Fibroblast of skin of right quadriceps (primary cell): Measurements from ENCODE around the gene TAF11L2.
"Not testable (repeated sequence)": the region's sequence is repeated elsewhere in the genome, so short reads cannot be mapped to it uniquely, and the experiment has no call there.

ENCODE experiments used
- DNase-seq: peaks from one replicate; pipeline ENCODE4 v3.0.0-alpha.2; 2013

The TAF11L2 gene

GRCh38 chr5:17497931-17498330 is at the start of gene TAF11L2:
Gene TAF11L2 (plus strand): TSS chr5:17498231.
- DNase-seq = not testable (repeated sequence)

GRCh38 chr5:17448877-17449276 is 49.2 kb upstream of the TAF11L2 start:
- no peak for DNase-seq

DNA sequence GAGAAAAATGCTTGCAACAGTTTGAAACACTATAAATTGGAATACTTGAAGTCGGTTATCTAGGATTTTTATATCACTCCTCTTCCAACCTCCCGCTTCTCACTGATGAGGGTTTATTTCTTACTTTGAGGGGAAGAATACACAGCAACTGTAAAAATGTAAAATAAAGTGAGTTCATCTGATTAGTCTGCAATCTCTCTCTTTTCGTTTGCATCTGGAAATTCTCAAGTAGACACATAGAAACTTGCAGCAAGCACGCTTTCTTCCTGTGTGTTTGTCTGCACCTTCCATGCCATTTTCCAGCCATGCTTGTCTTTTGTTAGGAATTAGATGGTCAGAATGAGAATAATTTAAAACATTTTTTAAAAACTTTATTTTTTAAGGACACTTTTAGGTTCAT is 45.1 kb upstream of the TAF11L2 start:
- DNase-seq = no peak

GRCh38 chr5:17455942-17456341 is 42.1 kb upstream of the TAF11L2 start:
- DNase-seq = no peak

GRCh38 chr5:17461793-17462192 is 36.2 kb upstream of the TAF11L2 start:
- DNase-seq = no peak

- DNase-seq = no peak
Measured at GRCh38 chr5:17463653-17464052, 34.4 kb upstream of the TAF11L2 start.

DNA sequence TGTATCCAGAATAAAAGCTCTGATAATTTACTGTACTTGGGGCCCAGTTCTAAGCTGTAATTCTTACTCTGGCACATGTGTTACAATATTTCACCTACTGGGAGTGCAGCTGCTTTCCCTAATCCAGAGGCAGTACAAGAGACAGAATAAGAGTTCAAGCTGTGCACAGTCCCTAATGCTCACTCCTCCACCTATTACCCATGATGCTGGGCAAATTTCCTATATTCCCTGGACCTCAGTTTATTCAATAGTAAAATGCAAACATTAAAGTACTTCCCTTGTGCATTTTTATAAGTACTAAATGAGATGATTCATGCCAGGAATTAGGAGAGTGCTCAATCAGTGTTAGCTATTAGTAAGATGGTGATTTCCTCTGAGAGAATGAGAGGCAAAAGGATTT is 28.0 kb upstream of the TAF11L2 start:
- DNase-seq = no peak

DNA sequence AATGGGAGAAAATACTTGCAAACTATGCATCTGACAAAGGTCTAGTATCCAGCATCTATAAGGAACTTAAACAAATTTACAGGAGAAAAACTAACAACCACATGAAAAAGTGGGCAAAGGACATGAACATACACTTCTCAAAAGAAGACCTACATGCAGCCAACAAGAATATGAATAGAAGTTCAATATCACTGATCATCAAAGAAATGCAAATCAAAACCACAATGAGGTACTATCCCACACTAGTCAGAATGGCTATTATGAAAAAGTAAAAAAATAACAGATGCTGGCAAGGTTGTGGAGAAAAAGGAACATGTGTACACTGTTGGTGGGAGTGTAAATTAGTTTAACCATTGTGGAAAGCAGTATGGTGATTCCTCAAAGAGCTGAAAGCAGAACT is 23.0 kb upstream of the TAF11L2 start:
- DNase-seq = not testable (repeated sequence)

- DNase-seq = no peak
Measured at GRCh38 chr5:17477043-17477442, 21.0 kb upstream of the TAF11L2 start.

- no peak for DNase-seq
Measured at GRCh38 chr5:17477573-17478265, 20.3 kb upstream of the TAF11L2 start.

DNA sequence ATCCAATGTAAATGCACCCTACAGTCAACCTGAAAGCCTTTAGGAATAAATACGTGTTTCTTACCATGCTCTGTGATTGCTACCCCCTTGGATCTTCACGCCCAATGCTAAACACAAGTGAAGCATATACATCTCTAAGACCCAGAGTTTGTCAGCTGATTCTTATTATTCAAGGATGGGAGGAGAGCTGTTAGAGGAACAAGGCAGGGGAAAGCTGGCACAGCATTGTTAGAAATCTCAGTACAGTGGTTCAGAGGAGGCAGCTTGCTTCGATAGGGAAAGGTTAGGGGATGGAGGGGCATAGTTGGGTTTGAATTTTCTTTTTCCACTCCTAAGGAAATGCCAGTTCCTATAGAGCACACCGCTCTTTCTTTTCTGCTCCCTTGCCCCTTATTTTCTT is 16.7 kb upstream of the TAF11L2 start:
- no peak for DNase-seq

DNA sequence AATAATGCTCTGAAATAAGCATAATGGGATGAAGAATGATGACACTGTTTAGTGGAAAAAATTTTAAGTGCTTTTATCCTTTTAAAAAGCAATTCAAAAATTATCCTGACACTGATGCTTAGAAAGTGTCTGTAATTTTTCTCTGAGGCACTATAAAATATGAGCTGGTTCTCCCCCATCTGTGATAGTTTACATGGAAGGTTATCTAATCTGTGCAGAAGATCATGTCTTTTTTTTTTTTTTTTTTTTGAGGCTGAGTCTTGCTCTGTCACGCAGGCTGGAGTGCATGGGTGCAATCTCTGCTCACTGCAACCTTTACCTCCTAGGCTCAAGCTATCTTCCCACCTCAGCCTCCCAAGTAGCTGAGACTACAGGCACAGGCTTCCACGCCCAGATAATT is 15.2 kb upstream of the TAF11L2 start:
- DNase-seq = no peak

- DNase-seq = not testable (repeated sequence)
Measured at GRCh38 chr5:17486464-17487173, 11.4 kb upstream of the TAF11L2 start.

DNA sequence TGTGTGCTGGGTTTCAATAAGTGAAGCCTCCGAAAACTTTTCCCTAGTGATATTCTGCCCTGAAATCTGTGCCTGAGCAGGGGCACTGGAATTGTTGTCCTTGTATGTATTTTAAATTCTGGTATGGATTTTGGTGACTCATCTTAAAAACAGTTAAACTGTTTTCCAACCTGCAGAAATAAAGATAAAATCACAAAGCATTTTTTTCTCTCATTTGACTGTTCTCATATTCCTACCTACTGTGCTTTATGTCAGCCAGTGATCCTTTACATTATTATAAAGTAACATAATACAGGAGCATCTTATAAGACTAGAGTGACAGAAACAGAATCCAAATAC is 10.9 kb upstream of the TAF11L2 start:
- no peak for DNase-seq

- not testable (repeated sequence) for DNase-seq
Measured at GRCh38 chr5:17491257-17491656, 6.8 kb upstream of the TAF11L2 start.

DNA sequence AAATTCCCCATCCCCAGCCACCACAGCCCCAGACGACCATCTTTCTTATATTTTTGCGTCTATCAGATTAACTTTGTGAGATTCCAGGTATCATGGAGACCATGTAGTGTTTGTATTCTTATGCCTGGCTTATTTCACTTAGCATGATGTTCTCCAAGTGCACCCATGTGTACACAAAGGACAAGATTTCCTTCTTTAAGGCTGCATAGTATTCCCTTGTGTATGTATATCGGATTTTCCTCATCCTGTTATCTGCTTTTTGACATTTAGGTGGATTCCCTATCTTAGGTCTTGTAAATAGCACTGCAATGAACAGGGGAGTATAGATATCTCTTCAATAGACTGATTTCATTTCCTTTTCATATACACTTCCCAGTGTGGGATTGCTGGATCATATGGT is 5.3 kb upstream of the TAF11L2 start:
- no peak for DNase-seq

DNA sequence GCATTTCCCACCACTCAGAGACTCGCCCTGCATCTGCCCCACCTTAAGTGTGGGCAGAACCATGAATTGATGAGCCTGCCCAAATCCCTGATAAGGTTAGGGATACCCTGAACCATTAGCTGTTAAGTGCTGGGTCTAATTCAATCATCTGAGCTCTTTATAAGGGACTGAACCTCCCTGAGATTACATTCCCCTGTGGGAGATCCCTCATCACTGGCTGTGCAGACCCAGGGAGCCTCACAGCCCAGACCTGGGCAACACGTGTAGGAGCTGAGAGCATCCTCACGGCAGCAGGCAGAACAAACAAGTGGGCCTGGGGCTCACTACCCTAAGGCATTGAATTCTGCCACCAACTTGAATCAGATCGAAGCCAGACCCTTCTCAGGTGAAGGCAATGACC is 585 bp upstream of the TAF11L2 start:
- DNase-seq = no peak

DNA sequence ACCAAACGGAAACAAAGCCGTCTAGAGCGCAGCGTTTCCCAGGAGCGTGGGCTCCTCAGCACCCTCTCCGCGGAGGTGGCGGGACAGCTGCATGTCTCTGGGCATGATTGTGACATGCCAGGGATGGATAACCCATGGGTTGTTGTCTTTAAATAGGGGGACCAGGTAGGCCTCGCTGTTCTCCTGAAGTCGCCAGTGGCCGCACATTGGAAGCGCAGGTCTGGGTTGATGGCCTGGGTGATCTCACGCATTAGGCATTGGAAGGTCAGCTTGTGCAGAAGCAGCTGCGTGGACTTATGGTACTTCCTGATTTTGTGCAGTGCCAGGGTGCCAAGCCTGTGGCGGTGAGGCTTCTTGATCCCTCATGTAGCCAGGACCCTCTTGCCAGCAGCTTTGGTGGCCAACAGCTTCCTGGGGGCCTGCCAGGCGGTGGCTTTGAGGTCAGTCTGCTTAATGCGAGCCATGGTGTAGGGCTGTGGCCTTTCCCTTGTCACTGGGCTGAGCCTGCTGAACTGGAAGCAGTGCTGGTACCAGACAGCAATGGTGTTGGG is 13.8 kb downstream of the TAF11L2 start:
- no peak for DNase-seq

DNA sequence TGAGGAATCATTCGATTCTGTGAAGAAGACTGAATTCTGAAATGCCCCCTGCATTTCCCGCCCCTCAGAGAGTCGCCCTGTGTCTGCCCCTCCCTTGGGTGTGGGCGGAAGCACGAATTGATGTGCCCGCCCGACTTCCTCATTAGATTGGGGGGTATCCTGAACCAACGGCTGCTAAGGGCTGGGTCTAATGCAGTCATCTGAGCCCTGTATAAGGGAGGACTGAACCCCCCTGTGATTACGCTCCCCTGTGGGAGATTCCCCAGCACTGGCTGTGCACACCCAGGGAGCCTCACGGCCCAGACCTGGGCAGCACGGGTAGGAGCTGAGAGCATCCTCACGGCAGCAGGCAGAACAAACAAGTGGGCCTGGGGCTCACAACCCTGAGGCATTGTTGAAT is 19.5 kb downstream of the TAF11L2 start:
- not testable (repeated sequence) for DNase-seq

DNA sequence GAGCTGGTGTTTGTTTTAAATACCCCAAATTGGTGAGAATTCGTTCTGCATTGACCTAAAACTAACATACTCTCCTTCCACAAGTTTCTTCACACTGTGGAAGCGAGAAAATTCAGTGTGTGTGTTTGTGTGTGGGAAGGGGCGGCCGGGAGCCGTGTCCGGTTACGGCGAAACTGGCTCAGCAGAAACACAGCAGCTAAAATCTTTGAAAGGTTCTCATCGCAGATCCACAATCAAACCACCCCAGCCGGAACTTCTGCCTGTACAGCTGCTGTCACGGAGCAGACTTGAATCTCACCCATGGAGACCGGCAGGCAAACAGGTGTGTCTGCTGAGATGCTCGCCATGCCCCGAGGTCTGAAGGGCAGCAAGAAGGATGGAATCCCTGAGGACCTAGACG is 20.0 kb downstream of the TAF11L2 start, which contains the start of gene TAF11L3:
TAF11L3 (plus strand) TSS at position 301 of the 400 bp plus-strand sequence.
- DNase-seq = not testable (repeated sequence)

GRCh38 chr5:17519508-17519907 is 21.5 kb downstream of the TAF11L2 start:
- DNase-seq = not testable (repeated sequence)

- DNase-seq = not testable (repeated sequence)
Measured at GRCh38 chr5:17521501-17521900, 23.5 kb downstream of the TAF11L2 start, which contains the start of gene TAF11L4. Gene TAF11L4 (plus strand): TSS chr5:17521801.

GRCh38 chr5:17524935-17525334 is 26.9 kb downstream of the TAF11L2 start, which contains the start of gene TAF11L5:
Gene TAF11L5 (plus strand): TSS chr5:17525235.
- DNase-seq = not testable (repeated sequence)

GRCh38 chr5:17526504-17526903 is 28.5 kb downstream of the TAF11L2 start:
- DNase-seq = peak; percentile 6
